HG02981 (cell line): ENCODE results near the gene MTERF1.
"Not testable (repeated sequence)": the region's sequence is repeated elsewhere in the genome, so short reads cannot be mapped to it uniquely, and the experiment has no call there.

Source experiments
- ATAC-seq: cut with Tn5 transposase; IDR thresholded peaks from one replicate; pipeline ENCODE4 v1.9.1; 2021; ENCODE audit warnings: mild to moderate bottlenecking, moderate library complexity; ENCODE audit not compliant: unreplicated experiment

Gene MTERF1, protein sequence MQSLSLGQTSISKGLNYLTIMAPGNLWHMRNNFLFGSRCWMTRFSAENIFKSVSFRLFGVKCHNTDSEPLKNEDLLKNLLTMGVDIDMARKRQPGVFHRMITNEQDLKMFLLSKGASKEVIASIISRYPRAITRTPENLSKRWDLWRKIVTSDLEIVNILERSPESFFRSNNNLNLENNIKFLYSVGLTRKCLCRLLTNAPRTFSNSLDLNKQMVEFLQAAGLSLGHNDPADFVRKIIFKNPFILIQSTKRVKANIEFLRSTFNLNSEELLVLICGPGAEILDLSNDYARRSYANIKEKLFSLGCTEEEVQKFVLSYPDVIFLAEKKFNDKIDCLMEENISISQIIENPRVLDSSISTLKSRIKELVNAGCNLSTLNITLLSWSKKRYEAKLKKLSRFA

DNA sequence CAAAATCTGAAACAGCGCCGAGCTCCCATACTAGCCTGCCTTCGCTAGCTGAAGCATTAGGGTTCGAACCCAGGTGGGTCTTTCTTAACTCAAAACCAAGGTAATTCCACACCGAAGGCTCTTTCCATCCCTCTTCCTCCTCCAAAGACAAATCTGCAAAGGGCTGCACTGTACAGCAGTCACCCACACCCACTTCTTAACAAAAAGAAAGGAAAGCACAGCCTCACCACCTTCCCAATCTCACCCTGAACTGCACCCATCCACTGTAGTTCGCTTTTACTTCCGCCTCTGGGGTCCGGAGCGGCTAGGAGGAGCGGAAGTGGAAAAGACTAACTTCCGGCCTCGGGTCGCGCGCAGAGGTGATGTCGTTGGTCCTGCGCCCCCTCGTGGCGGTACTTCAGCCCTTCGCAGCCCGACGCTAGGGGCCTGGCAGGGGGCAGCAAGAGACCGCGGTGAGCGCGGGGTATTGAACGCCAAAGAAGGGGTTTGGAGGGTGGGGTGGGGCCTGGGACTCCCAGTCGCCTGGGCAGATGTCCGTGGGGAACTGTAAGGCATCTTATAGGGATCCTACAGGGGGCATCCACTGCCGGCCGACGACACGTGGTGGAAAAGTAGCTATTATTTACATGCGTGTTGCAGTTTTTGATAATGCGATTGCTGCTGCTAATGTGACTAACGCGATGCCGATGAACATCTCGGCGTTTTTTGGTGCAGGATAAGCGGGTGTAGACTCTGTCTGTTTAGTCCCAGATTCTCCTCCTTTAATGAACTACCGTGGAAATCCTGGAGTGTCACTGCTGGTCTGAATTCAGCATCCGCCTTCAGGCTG, at the start of gene MTERF1:
Gene MTERF1, minus strand, starts transcription at position 290 of the 829 bp plus-strand sequence. CDS start 619 bp downstream, outside the sequence.
- ATAC-seq, result peak; percentile 98

DNA sequence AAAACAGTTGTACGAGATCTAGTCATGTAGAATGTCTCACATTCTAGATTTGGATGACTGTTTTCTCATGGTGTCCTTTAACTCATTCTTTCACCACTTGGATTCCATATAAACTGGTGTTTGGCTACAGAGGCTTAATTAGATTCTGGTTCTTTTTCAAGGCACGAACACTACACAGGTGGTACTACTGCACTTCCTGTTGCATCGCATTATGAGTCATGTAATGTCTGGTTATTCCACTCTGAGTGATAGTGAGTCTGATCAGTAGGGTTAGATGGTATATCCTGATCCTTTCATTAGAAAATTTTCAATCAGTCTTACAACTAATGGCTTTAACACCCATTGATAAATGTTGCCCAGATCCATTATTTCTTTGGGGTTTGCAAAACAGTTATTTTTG, 49.0 kb upstream of the MTERF1 start:
- ATAC-seq, result peak; percentile 71

DNA sequence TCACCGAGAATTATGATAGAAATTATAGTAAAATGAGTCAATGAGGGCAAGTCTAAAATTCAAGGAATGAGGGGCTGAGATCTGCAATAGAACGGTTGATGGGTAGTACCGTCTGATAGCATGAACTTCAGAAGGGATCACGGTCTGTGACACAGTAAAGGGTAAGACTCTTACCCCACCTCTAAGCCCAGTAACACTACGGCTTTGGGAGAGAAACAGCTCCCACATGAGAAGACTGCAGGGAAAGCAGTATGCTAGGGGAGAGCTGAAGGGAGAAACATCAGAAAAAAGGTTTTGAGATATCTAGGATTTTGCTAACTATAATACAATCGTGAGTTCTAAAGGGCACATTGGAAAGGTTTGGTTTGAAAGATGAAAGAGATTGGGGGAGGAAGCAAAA, 47.4 kb upstream of the MTERF1 start:
- ATAC-seq, result no peak

DNA sequence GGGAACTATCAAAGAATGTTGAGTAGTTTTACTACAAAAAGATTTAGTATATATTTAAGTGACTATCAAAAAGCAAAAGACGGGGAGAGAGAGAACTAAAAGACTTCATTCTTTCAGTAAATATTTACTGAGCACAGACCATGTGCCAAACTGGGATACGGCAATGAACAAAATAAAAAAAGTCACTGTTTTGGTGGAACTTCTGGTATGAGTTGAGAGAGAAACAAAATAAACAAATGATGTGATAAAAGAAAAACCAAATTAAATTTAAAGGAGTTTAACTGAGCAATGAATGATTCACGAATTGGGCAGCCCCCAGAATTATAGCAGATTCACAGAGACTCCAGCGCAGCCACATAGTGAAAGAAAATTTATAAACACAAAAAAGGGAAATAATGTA, 42.4 kb upstream of the MTERF1 start:
- ATAC-seq, result no peak

DNA sequence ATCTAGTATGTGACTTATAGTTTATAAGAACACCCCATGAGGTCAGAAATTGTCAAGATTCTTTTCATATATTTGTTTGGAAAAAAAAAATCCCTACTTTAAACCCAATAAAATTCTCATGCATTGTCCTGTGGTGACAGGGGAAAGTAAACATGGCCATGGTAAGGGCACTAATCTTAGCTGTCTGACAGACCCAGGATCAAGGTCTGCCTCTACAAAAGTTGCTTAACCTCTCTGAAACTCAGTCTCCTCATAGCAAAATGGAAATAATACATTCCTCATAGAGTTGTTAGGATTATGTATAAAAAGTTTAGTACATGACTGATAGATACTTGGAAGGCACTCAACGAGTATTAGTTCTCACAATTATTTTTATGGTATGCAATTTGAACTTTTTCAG, 37.9 kb upstream of the MTERF1 start:
- ATAC-seq, result no peak

DNA sequence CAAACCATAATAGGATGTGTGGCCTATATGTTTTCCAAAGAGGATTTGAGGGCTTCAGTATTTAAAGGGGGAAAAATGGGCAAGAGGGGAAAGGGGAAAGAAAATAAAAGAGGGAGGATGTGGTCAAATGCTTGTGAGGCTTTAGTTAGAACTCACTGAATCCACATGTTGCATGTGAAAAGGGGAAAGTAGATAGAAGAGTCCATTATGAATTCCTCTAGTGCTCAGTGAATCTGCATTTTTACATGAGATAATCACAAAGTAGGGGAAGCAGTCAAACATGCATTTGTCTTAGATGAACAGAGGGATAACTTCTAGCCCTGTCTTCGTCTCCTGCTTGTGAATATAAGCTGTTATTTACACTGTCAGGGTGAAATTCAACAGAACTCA, 35.5 kb upstream of the MTERF1 start:
- ATAC-seq, result no peak

DNA sequence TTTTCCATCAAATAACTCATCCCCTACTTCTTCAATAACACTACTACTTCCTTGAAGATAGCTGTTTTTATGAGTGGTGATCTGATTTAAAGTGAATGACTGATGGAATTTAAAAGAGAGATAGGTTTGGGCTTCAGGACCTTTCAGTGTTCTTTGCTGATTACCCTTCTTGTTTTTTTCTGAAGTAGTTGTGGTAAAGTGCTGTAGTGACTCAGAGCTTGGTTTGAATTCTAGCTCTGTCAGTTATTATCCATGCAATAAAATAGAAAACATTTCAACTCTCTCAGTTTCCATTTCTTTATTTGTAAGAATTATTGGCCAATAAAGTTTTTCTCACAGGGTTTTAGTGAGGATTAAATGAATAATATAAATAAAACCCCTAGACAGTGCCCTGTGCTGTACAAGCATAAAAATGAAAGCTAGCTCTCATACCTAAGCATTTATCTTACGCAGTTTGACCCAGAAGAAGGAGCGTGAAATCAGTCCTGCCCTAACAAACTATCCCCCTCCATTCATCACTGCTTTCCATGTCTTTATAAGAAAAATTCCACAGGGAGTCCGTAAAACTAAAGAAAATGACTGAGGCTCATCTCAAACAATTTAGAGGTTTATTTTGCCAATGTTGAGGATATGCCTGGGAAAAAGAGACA, 35.0 kb upstream of the MTERF1 start:
- no peak for ATAC-seq

DNA sequence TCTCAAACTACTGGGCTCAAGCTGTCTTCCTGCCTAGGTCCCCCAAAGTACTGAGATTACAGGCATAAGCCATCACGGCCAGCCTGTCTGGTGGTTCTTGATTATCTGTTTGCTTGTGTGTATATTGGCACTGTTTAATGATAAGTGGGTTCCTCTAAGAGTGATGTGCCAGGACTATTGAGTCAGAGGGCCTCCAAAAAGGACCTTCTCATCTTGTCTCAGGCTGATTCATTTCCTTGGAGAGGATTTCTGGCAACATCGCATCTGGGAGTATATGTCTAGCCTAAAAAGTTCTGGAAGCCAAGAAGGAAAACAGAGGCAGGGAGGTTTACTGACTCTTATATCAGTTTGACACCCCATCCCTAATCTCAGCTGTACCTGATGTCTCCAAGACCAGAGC, 33.1 kb upstream of the MTERF1 start:
- no peak for ATAC-seq

DNA sequence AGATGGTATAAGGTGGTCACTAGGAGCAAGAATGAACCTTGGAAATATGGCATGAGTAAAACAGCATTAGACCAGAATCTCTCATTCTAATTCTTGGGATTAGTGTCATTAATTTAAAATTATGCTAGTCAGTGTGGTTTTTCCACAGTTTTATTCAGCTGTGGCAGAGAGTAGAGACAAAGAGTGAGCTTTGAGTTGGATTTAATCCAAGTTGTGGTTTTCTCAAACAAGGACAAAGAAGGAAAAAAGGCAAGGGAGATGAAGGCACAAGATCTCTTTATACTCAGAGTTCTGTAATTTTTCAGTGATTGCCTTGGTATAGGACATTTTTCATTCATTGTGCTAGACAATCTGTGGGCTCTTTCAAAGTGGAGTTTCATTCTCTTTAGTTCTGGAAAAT, 32.0 kb upstream of the MTERF1 start:
- ATAC-seq, result no peak

DNA sequence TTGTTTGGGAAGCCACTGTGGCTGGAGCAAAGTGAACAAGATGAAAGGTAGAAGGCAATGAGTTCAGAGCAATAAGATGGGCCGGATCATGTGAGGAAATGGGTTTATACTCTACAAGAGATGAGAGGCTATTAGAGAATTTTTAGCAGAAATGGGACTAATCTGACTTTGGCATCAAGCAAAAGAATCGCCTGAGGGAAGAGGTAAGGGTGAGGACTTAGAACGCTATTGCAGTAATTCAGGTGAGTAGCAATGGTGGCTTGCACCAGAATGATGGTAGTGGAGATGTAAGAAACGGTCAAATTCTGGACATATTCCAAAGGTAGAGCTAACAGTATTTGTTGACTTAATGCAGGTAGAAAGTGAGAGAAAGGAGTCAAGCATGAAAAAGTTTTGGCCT, 30.6 kb upstream of the MTERF1 start:
- no peak for ATAC-seq

DNA sequence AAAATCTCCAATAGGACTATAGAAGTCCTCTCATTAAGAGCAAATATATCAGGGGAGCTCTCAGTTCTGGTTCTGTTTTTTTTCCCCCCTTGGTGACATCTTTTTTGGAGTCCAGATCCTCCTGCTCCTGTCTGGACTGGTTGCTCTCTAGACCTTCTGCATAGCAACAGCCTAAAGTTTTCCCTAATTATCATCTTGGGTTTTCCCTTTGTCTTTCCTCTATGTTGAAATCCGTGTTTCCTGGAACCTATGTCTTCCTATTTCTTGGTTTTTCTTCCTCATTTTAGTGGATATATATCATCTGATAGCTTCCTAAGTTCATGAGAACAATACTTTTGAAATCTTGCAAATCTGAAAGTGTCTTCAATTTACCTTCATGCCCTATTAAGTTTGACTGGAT, 29.7 kb upstream of the MTERF1 start:
- no peak for ATAC-seq

DNA sequence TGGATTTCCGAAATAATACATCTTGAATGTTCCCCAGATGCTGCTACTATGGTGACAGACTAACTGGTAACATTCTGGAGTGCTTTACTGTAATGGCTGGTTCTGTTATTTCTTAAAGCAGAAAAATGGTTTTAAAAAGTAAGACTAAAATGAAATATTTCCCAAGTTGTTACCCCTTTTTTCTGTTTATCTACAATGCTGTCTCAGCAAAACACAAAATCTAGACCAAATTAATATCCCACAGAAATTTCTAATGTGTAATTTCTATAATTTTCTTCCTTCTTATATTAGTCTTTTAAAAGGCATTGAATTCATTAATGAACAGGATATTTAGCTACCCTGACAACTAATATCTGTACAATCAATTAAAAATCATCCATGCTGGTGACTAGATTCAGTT, 19.1 kb upstream of the MTERF1 start:
- ATAC-seq, result no peak

DNA sequence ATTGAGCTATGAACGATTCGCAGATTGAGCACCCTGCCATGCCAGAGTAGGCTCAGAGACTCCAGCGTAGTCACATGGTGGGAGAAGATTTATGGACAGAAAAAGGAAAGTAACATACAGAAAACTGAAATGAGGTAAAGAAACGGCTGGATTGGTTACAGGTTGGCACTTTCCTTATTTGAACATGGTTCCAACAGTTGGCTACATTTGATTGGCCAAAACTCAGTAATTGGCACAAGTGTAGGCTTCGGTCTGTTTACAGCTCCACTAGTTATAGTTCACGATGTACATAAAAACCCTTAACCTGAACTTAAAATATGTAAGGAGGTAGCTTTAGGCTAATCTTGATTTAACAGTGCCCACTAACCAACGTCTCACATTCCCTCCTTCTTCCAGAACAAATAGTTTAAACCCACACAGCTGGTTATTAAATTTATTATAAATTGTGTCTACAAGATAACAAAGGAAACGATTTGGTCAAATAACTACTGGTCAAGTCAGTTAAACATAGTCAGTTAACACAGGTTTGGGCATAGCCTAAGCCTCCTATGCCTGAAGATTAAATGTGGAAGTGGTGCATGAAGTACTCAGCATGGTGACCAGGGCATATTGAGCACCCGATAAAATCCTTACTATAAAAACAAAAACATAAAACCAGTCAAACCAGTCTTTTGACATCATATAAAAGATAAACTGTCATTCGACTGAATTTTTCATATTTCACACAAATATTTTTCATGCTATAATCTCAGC, 17.9 kb upstream of the MTERF1 start:
- ATAC-seq, result no peak

DNA sequence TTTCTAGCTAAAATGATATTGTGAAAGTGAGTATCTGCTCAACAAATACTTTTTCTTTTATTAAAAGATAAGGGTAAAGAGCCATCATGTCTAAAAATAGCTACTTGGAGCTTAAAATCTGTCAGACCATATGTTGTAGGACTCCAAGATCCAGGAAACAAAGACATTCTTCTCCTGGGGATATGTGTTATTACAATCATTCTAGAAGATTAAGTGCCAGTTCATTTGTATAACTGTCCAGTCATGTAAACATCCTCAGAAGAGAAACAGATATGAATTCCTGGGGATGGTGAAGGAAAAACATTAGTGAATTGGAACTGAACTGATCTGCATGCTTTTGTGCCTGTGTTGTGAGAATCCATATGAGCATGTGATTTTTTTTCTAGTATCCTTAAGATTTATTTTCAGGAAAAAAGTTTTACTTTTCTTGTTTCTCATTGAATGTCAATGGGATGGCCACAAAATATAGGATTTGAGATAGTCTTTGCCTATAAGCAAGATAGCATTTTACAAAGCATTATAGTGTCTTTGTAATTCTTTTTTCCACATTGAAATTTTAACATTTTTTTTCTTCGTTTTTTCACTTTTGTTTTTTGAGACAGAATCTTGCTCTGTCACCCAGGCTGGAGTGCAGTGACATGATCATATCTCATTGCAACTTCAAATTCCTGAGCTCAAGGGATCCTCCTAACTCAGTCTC, 14.4 kb upstream of the MTERF1 start:
- ATAC-seq, result no peak

DNA sequence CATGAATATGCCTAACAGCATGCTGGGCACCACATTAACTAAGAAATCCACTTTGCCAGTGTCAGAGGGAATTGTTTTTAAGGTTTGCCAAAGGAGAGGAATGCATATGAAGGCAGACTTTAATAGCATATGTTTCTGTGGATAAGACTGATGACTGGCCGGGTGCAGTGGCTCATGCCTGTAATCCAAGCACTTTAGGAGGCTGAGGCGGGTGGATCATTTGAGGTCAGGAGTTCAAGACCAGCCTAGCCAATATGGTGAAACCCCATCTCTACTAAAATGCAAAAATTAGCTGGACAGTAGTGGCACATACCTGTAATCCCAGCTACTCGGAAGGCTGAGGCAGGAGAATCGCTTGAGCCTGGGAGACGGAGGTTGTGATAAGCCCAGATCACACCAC, 13.2 kb upstream of the MTERF1 start:
- not testable (repeated sequence) for ATAC-seq

DNA sequence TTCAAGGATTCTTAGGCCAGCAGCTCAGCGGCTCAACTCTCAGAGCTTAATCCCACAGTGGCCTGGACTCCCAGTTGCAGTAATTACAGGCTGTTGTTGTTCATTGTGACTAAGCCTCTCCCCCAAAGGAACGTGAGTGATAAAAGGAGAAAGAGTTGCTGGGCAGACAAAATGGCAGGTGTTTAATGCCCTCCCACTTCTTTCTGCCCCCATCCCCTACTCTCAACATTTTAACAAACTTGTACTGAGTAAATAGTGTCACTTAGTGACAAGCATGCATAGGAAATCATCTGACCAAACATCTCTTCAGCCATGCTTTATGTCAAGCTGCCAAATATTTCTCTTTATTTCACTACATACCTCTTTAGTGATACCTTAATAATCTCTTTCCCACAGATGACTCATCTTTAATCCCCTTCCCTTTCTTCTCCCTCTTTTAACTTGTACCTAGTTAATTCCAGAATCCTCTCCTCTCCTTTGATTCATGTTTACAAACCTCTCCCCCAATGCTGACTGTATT, 12.4 kb upstream of the MTERF1 start:
- ATAC-seq, result no peak

DNA sequence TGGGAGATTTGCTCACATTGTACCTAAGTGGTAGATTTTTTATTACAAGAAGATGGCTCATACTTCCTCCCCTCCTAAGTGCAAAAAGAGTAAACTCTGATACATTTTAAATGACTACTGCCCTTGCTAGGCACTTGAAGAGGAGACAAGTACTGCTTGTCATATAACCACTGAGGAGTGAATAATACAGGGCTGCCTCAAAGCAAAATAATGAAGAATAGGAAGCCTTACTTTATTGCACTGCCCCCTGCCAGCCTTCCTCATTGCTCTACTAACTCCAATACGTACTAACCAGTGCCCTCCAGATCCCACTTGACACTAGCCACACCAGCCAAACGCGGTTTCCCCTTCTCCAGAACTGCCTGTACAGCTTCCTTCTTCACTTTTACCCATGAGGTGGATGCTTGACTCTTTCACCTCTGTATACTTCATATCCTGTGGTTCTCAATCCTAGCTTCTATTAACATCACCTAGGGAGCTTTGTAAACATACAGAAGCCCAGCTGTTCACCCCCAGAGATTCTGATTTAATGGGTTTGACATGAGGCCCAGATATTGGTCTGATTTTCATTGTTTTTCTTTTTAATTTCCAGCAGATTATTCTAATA, 11.7 kb upstream of the MTERF1 start:
- no peak for ATAC-seq

DNA sequence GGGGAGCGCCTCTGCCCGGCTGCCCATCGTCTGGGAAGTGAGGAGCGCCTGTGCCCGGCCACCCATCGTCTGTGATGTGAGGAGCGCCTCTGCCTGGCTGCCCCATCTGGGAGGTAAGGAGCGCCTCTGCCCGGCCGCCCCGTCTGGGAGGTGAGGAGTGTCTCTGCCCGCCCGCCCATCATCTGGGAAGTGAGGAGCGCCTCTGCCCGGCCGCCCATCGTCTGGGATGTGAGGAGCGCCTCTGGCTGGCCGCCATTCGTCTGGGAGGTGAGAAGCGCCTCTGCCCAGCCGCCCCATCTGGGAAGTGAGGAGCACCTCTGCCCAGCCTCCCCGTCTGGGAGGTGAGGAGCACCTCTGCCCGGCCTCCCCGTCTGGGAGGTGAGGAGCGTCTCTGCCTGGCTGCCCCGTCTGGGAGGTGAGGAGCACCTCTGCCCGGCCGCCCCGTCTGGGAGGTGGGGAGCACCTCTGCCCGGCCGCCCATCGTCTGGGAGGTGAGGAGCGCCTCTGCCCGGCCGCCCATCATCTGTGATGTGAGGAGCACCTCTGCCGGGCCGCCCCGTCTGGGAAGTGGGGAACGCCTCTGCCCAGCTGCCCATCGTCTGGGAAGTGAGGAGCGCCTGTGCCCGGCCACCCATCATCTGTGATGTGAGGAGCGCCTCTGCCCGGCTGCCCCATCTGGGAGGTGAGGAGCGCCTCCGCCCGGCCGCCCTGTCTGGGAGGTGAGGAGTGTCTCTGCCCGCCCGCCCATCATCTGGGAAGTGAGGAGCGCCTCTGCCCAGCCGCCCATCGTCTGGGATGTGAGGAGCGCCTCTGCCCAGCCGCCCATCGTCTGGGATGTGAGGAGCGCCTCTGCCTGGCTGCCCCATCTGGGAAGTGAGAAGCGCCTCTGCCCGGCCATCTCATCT, 8.0 kb upstream of the MTERF1 start:
- not testable (repeated sequence) for ATAC-seq
